WTC11 (cell line): ENCODE results near the gene INTS7.

Experiments
- NFE2L1 ChIP-seq: sonication (generic); formaldehyde crosslinking; IDR thresholded peaks from 2 replicates; pipeline ENCODE4 v1.8.1; 2023; ENCODE audit warnings: missing genetic modification reagents
- NR2C2 ChIP-seq: sonication (generic); formaldehyde crosslinking; IDR thresholded peaks from 2 replicates; pipeline ENCODE4 v1.8.0; 2022; ENCODE audit warnings: mild to moderate bottlenecking, missing genetic modification reagents
- ZNF121 ChIP-seq: sonication (generic); formaldehyde crosslinking; IDR thresholded peaks from 2 replicates; pipeline ENCODE4 v1.8.0; 2023; ENCODE audit warnings: missing genetic modification reagents
- TF ChIP-seq, protein P1 (sequence below): sonication (generic); formaldehyde crosslinking; IDR thresholded peaks from 2 replicates; pipeline ENCODE4 v1.8.1; 2022; ENCODE audit warnings: low read depth, mild to moderate bottlenecking, moderate library complexity, missing genetic modification reagents, borderline replicate concordance
- TF ChIP-seq, protein P2 (sequence below): sonication (generic); formaldehyde crosslinking; IDR thresholded peaks from 2 replicates; pipeline ENCODE4 v1.8.1; 2023; ENCODE audit warnings: mild to moderate bottlenecking, missing genetic modification reagents, moderate library complexity
- TF ChIP-seq, protein P3 (sequence below): sonication (generic); formaldehyde crosslinking; IDR thresholded peaks from 2 replicates; pipeline ENCODE4 v1.8.1; 2023; ENCODE audit warnings: mild to moderate bottlenecking, moderate library complexity, missing genetic modification reagents
- TF ChIP-seq, protein P4 (sequence below): sonication (generic); formaldehyde crosslinking; IDR thresholded peaks from 2 replicates; pipeline ENCODE4 v1.8.0; 2023; ENCODE audit warnings: missing genetic modification reagents

- no peak for TF ChIP-seq NR2C2 (CRISPR knock-in tag)
- TF ChIP-seq, protein P1, sequence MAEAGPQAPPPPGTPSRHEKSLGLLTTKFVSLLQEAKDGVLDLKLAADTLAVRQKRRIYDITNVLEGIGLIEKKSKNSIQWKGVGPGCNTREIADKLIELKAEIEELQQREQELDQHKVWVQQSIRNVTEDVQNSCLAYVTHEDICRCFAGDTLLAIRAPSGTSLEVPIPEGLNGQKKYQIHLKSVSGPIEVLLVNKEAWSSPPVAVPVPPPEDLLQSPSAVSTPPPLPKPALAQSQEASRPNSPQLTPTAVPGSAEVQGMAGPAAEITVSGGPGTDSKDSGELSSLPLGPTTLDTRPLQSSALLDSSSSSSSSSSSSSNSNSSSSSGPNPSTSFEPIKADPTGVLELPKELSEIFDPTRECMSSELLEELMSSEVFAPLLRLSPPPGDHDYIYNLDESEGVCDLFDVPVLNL = no peak
- TF ChIP-seq, protein P2, sequence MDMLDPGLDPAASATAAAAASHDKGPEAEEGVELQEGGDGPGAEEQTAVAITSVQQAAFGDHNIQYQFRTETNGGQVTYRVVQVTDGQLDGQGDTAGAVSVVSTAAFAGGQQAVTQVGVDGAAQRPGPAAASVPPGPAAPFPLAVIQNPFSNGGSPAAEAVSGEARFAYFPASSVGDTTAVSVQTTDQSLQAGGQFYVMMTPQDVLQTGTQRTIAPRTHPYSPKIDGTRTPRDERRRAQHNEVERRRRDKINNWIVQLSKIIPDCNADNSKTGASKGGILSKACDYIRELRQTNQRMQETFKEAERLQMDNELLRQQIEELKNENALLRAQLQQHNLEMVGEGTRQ (CRISPR knock-in tag) = no peak
- TF ChIP-seq ZNF121 = no peak
- TF ChIP-seq NFE2L1 = no peak
- TF ChIP-seq, protein P3, sequence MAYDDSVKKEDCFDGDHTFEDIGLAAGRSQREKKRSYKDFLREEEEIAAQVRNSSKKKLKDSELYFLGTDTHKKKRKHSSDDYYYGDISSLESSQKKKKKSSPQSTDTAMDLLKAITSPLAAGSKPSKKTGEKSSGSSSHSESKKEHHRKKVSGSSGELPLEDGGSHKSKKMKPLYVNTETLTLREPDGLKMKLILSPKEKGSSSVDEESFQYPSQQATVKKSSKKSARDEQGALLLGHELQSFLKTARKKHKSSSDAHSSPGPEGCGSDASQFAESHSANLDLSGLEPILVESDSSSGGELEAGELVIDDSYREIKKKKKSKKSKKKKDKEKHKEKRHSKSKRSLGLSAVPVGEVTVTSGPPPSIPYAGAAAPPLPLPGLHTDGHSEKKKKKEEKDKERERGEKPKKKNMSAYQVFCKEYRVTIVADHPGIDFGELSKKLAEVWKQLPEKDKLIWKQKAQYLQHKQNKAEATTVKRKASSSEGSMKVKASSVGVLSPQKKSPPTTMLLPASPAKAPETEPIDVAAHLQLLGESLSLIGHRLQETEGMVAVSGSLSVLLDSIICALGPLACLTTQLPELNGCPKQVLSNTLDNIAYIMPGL = no peak
- TF ChIP-seq, protein P4, sequence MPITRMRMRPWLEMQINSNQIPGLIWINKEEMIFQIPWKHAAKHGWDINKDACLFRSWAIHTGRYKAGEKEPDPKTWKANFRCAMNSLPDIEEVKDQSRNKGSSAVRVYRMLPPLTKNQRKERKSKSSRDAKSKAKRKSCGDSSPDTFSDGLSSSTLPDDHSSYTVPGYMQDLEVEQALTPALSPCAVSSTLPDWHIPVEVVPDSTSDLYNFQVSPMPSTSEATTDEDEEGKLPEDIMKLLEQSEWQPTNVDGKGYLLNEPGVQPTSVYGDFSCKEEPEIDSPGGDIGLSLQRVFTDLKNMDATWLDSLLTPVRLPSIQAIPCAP = no peak
Measured at GRCh38 chr1:211918843-211919414, 116.4 kb downstream of the INTS7 start.
